Measurements from ENCODE around the gene TSPYL6.

- TF ChIP-seq CTCF (IDR thresholded peaks at IDR 0.05; ENCODE audit: low read depth, low read length, poor library complexity, severe bottlenecking) (no peak), EZH2phosphoT487 (IDR thresholded peaks at IDR 0.05; ENCODE audit: borderline replicate concordance, low read length) (no peak)
Measured at GRCh38 chr2:54287532-54287931, 31.5 kb upstream of the TSPYL6 start.
